Activated naive CD4-positive, alpha-beta T cell treated with anti-CD3 and anti-CD28 coated beads, Interleukin-2, amount 50 U/mL, for 72 hours (primary cell): ENCODE data around the gene MESD. TPM values are rescaled to one million over a fixed set of nuclear protein-coding genes. Genes with fewer than 3 reads are reported as not detected.

Source experiments
- ATAC-seq, 2 donors: fragments of 150-1000 bp; cut with Tn5 transposase; 2 replicates each; pipeline ENCODE4 v1.10.0; 2021; ENCODE audit warnings: mild to moderate bottlenecking in 2 of 2, moderate library complexity in 2 of 2
- DNase-seq, 2 donors: peaks; one replicate each; pipeline ENCODE4 v3.0.0; 2021 to 2022; ENCODE audit warnings: low spot score in 2 of 2
- H3K27ac Mint-ChIP-seq, 2 donors: one replicate each; pipeline ENCODE4 v1.8.0; 2022; ENCODE audit warnings: mild to moderate bottlenecking in 2 of 2, mixed read lengths in 2 of 2
- H3K36me3 Mint-ChIP-seq, 2 donors: one replicate each; pipeline ENCODE4 v1.8.0; 2022; ENCODE audit warnings: mixed read lengths in 2 of 2
- H3K9me3 Mint-ChIP-seq, 2 donors: one replicate each; pipeline ENCODE4 v1.8.0; 2022; ENCODE audit warnings: mixed read lengths in 2 of 2
- total RNA-seq, 2 donors: library from RNA; stranded (reverse); gene quantifications; one replicate each; pipeline ENCODE4 v1.2.3, GENCODE V29; 2022

Gene MESD
- total RNA-seq = 10 to 100 TPM; 15.8 to 21.8 TPM

DNA sequence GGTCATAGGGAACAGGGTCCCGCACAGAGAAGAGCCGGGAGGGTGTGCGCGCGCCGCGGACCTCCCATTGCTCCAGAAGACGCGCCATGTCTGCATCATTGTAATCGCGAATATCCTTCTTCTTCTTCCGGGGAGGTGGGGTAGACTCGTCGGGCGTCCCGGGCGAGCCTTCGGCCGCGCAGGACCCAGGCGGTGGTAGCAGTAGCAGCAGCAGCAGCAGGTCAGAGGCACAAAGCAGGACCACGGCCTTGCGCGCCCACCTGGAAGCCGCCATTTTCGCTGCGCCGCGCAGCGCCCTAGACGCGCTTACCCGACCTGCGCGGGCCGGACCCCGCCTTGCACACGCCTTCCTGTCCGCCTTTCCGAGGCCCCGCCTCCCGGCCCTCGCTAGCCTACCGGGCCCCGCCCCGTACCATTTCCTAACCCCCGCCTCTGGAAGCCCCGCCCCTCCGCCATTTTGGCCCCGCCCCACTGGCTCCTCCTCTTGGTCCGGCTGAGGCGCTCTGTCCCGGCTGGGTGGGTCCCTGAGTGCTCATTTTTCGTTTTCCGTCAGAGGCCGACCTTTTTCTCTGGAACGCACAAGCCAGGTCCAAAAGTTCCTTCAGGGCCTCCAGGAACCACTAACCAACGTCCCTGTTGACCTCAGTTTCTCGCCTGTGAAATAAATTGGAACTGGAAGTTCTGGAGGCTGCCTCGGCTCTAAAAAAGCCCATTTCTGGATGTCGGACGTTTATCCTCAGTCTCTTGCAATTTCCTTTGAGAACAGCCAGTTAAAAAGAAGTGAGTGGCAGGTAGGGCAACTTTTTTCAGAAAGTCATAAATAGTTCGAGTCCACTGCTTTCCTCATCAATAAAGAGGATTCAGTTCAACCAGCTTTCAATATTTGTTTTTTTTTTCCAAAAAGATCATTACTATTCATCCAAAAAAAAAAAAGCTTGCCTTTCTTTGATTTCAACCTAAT is at the start of gene MESD:
MESD (minus strand) TSS at position 302 of the 961 bp plus-strand sequence; CDS start at position 274, 28 bp downstream.
- ATAC-seq (peak; percentile 97 to 100), DNase-seq (peak; percentile 94 to 95)
- Mint-ChIP-seq H3K9me3 (no peaks in the 10 kb centered on the region), H3K27ac (peak within 1 kb of the TSS; percentile 87 to 98), H3K36me3 (peaks cover 17 to 20% of the 10 kb centered on the region in 2 donors)

DNA sequence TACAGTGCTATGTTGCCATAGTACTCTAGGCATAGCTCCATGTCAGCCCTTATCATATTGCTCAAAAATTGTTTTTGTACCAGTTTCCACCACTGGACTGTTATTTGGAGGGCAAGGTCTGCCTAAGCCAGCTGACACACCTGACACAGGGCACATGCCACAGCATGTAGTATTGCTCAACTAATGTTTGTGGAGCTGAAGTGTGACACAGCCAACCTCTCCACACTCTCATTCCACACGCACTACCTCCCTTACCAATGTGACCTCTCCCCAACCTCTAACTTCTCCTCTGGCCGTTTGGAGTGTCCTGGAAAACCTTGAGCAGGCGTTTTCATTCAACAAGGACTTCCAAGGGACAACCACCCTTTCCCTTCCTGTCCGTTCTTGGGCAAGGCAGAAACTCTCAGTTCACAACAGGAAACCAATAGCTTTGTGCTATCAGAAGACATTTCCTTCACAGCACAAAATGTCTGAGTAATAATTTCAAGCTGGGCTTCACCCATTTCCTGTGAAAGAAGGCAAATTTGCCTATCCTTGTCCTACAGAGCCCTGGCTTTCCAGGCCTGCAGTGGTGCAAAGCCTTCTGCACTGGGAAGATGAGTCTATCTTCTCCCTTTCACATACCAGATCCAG is 49.5 kb upstream of the MESD start:
- Mint-ChIP-seq H3K27ac (peak overlapping the region; percentile 40), H3K36me3 (no peaks in the 10 kb centered on the region), H3K9me3 (no peaks in the 10 kb centered on the region)
- ATAC-seq (peak in 1 of 2 donors; percentile 24), DNase-seq (no peak)

DNA sequence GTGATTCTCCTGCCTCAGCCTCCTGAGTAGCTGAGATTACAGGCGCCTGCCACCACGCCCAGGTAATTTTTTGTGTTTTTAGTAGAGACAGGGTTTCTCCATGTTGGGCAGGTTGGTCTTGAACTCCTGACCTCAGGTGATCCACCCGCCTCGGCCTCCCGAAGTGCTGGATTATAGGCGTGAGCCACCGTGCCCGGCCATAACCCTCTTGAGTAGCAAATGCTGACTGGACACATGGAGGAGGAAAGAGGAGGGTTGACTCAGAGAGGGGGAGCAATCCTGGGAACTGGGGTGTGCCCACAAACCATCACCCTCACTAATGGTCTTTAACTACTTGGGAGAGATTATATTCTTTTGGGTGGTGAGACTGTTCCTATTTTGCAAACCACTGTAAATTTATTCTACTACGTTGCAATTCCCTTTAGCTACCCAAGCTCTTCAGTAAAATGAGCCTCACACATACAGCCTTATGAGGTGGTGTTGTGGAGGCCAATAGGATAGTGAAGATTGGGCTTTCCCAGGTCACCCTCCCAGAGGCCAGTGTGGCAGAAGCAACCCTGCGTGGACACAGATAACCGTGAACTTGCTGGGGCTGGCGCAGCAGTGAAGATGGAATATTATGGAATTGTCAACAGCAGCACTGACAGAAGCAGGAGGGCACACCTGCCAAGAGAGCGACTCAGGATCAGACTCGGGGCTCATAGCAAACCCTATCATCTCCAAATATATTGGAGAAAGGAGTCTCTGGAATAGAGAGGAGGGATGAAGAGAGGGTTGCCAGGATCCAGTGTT is 48.5 kb upstream of the MESD start:
- Mint-ChIP-seq H3K27ac (no peak overlapping the region), H3K36me3 (no peaks in the 10 kb centered on the region), H3K9me3 (no peaks in the 10 kb centered on the region)
- DNase-seq (no peak), ATAC-seq (no peak)

DNA sequence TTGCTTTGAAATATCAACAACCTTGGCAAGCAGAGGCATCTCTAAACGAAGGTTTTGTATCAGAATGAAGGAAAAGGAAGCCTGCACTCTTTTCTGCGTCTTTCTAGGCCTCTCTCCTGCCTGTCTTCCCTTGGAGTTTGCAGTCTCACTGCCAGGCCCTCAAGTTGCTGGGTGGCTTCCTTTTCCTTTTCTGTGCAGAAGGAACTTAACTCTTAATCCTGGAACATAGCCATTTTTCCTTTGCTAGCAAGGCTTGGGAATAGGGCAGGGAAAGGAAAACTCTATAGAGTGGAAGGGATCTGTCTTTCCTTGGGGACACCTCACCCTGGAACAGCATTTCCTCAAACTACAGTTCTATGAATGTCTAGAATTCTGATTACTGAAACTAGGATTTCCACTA is 43.9 kb upstream of the MESD start:
- H3K27ac Mint-ChIP-seq = no peak overlapping the region
- peaks cover 9 to 10% of the 10 kb centered on the region in 2 donors for H3K36me3 Mint-ChIP-seq
- ATAC-seq (no peak), DNase-seq (no peak)
- peaks cover 9 to 15% of the 10 kb centered on the region in 2 donors for H3K9me3 Mint-ChIP-seq

DNA sequence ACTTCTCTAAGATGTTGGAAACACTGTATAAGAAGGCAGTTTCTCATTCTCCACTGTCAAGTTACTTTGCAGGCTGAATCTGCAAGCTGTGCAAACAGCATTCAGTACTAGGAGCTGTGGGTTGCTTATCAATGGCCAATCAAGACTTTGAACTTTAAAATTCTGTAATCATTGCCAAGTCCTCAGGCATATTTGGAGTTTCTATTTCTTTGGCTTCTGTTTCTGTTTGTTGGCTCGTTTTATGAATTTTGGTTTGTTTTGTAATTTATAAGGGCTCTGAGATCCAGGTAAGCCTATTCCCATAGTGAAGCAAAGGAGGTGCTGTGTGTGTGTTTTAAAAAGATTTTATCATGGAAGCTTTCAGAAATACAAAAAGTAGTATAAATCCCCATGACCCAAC is 43.2 kb upstream of the MESD start:
- Mint-ChIP-seq H3K9me3 (peaks cover 9 to 15% of the 10 kb centered on the region in 2 donors), H3K27ac (no peak overlapping the region), H3K36me3 (peaks cover 9 to 10% of the 10 kb centered on the region in 2 donors)
- DNase-seq (no peak), ATAC-seq (no peak)

DNA sequence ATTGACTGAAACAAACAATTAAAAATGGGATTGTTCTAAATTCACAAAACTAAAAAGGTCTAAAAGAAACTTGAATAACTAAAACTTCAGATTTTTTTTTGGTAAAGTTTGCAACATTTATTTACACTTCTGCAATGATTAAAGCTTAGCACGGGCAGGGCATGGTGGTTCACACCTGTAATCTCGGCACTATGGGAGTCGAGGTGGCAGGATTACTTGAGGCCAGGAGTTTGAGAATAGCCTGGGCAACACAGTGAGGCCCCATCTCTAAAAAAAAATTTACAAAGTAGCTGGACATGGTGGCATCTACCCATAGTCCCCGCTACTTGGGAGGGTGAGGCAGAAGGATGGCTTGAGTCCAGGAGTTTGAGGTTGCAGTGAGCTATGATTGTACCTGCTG is 42.7 kb upstream of the MESD start:
- peaks cover 9 to 15% of the 10 kb centered on the region in 2 donors for H3K9me3 Mint-ChIP-seq
- no peak for DNase-seq
- H3K36me3 Mint-ChIP-seq = peaks cover 9 to 10% of the 10 kb centered on the region in 2 donors
- no peak for ATAC-seq
- H3K27ac Mint-ChIP-seq = no peak overlapping the region

DNA sequence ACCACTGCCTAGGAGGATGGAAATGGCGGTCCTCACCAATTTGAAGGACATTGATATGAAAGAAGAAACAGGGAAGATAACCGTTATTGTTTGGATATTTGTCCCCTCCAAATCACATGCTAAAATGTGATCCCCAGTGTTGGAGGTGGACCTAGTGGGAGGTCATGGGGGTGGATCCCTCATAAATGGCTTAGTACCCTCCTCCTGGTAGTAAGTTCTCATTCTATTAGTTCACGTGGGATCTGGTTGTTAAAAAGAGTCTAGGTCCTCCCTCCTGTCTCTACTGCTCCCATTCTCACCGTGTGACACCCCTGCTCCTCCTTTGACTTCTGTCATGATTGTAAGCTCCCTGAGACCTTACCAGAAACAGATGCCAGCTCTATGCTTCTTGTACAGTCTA is 41.6 kb upstream of the MESD start:
- DNase-seq = no peak
- ATAC-seq = no peak
- peaks cover 9 to 10% of the 10 kb centered on the region in 2 donors for H3K36me3 Mint-ChIP-seq
- H3K27ac Mint-ChIP-seq = no peak overlapping the region
- H3K9me3 Mint-ChIP-seq = peaks cover 9 to 15% of the 10 kb centered on the region in 2 donors

DNA sequence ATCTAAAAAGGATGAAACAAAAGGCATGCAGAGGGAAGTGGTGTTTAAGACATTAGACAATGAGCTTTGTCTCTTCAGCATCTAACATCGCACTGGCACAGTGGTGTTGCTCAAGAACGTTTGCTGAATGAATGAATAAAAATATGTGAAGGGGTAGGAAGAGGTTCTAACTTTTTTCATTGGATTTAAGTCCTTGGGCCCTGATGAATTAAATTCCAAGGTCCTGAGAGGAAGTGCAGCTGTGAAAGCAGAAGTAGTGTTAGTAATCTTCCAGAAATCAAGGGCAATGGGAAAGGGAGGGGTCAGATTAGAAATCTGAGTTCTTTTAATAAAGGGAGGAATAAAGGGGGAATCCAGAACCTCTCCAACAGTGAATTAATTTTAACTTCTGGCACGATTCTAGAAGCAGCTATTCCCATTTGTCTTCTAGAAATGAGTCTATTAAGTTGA is 40.7 kb upstream of the MESD start:
- H3K9me3 Mint-ChIP-seq = peaks cover 9 to 15% of the 10 kb centered on the region in 2 donors
- peaks cover 9 to 10% of the 10 kb centered on the region in 2 donors for H3K36me3 Mint-ChIP-seq
- no peak overlapping the region for H3K27ac Mint-ChIP-seq
- DNase-seq (no peak), ATAC-seq (no peak)

DNA sequence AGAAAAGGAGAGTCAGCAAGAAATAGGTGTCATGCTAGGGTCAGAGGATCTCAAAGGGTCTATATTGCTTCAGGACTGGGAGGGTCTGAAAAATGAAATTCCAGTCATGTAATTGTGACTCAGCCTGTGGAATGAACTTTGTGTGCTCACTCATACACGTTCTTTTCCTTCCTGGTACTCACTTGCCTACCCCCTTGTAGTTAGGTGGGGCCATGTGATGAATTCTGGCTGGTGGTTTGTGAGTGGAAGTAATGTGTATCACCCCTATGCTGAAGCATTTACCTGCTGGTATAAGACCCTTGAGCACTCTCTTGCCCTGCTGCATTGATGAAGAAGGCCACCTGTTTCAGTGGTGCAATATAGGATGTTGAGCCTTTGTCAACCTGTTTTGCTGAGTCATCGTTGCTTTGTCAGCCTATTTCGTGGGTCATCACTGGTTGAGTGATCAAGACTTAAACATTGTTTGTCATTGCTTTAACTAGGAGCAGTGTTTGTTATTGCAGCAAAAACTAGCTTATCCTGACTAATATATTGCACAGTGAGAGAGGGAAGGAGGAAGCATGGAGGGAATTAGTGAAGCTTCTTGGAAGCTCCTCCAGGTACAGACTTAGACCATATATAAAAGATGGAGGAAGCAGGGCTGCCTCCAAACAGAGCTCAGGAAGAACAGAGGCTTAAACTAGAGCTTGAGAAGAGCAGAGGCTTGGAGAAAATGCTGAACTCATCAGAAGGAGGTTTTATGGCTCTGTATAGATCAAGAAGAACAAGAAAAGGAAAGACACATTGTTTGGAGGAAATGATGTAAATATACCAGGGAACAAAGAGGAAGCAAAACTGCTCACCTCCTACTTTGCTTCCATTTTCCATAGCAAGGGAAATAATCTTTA is 40.0 kb upstream of the MESD start:
- peaks cover 9 to 10% of the 10 kb centered on the region in 2 donors for H3K36me3 Mint-ChIP-seq
- H3K27ac Mint-ChIP-seq = no peak overlapping the region
- ATAC-seq (no peak), DNase-seq (no peak)
- peaks cover 9 to 15% of the 10 kb centered on the region in 2 donors for H3K9me3 Mint-ChIP-seq

DNA sequence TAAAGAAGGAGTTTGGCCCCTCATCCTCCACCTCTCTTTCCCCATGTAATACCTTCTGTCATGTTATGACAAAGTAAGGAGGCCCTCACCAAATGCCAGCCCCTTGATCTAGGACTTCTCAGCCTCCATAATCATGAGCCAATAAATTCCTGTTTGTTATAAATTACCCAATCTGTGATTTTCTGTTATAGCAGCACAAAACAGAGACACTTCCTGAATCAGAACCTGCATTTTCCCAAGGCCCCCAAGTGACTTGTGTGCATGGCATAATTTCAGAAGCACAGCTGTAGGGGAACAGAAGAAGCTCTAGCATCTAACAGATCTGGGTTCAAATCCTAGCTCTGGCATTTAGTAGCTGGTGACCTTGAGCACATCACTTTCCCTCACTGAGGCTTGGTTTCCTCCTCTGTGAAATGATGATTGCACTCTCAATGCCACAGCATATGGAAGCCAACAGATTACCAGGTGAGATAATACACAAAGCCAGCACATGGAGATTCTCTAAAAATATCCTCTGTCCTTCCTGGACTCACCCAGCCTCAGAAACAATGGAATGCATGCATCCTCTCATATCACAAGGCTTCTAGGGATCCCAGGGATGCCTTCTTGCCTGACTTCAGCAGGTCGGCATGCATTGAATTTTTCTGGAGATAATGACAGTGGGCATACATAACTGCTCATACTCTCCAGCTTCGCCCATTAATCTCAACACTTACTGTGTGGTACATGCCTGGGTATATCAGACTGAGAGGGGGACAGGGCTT is 37.4 kb upstream of the MESD start:
- Mint-ChIP-seq H3K36me3 (peaks cover 10 to 15% of the 10 kb centered on the region in 2 donors), H3K27ac (no peak overlapping the region), H3K9me3 (peaks cover 9 to 15% of the 10 kb centered on the region in 2 donors)
- DNase-seq = no peak
- no peak for ATAC-seq

DNA sequence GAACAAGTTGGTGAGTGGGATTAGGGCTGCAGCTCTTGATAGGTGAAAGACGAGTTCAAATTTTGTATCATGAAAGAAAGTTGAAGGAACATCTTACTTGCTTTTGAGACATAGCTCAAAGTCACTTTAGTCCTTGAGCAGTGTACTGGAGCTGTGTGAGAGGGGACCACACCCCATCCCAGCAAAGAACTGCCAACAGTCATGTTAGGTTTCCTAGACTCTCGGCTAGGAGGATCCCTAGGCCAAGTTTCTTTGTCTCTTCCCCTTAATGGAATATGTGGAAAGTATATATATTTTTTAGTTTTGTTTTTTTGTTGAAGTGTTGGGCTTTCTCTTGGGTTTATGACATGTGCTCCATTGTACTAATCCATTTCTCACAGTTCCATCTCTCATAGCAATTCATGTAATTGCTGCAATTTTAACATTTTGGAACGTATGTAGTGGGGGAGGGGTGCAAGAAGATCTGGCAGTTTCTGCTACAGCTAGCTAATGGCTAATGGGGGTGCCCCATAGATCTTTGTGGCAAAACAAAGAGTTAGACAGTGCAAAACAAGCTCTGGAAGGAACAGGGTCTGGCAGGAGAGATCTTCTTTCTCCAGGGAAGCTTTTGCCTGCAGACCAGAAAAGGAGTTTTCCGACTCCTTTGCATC is 36.2 kb upstream of the MESD start:
- no peak for ATAC-seq
- DNase-seq = no peak
- Mint-ChIP-seq H3K9me3 (peaks cover 9 to 15% of the 10 kb centered on the region in 2 donors), H3K36me3 (peaks cover 10 to 15% of the 10 kb centered on the region in 2 donors), H3K27ac (no peak overlapping the region)

DNA sequence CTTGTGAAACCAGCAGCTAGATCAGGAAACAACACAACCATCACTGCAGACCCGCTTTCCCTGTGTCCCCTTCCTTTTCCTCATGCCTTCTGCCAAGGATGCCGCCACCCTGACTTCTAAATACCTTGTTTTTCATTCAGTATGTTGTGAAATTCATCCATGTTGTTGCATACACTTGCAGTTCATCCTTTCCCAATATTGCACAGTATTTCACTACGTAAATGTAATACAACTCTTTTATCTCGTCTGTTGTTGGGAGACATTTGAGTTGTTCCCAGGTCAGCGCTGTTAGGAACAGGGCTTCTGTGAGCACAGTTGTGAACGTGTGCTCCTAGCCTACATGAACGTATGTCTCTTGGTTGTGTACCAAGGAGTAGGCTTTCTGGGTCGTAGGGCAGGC is 35.3 kb upstream of the MESD start:
- Mint-ChIP-seq H3K9me3 (peaks cover 4 to 10% of the 10 kb centered on the region in 2 donors), H3K36me3 (peaks cover 6 to 12% of the 10 kb centered on the region in 2 donors), H3K27ac (peak overlapping the region in 1 of 2 donors; percentile 81)
- ATAC-seq (no peak), DNase-seq (no peak)

DNA sequence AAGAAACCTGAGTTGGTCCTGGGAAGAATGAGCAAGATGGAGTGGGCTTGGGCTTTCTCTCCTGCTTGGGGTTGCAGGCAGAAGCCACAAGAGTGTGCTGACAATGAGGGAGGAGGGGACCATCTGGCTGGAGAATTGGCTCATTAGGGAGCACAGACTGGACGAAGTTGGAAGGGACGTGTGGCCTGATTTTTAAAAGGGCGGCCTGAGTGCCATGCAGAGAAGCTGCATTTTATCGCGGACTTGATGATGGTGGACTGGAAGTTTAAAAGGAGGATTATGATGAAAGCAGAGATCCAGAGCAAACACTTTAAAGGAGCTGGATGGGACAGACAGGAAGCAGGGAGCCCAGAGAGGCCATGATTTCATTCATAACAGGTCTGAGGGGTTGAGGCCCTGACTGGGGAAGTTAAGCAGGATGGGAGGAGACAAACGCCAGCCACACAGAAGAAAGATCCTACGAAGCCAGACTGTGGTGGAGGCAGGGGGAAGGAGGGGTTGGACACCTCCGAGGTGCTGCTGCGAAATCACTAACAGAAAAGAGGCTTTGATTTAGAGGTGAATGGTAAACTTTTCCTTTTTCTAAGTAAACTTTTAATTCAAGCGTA is 34.8 kb upstream of the MESD start:
- peaks cover under 1 to 6% of the 10 kb centered on the region in 2 donors for H3K36me3 Mint-ChIP-seq
- DNase-seq (no peak), ATAC-seq (peak in 1 of 2 donors; percentile 3)
- peak overlapping the region; percentile 79 to 81 for H3K27ac Mint-ChIP-seq
- H3K9me3 Mint-ChIP-seq = peaks cover 0 to 4% of the 10 kb centered on the region in 2 donors
